ENCODE data around the gene ADCY3. TPM values are rescaled to one million over a fixed set of nuclear protein-coding genes. Genes with fewer than 3 reads are reported as not detected.

ADCY3 gene
- total RNA-seq, 1 experiment from 2014 or later: 71.1 TPM

DNA sequence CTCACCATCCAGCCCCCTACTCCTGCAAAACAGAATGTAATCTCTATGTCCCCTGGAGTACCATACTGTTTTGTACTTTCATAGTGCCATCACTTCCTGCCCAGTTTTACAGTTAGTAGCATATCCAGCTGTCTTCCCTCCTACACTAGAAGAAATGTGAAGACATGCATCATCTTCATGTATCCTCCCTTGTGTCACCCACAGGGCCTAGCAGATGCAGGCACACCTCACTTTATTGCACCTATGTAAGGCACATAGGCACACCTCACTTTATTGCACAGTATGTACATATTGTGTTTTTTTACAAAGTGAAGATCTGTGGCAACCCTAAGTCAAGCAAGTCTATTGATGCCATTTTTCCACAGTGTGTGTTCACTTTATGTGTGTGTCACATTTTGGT lies 39.7 kb upstream of the ADCY3 start:
- no peak overlapping the region for H3K4me3 ChIP-seq (replicated peaks in 1 of 2; ENCODE audit: low read depth in 1 of 2, low read length in 2 of 2)
- H3K4me1 ChIP-seq (ENCODE audit: control insufficient read depth in 1 of 2, insufficient read depth in 2 of 2, low read length in 2 of 2): no peaks in the 10 kb centered on the region
- RAD21 ChIA-PET (ENCODE audit: low non-redundant PET in 1 of 2, low total read pairs in 2 of 2, uncharacterized antibody in 2 of 2, unreplicated experiment in 2 of 2): no interaction called here
- H2AFZ ChIP-seq (ENCODE audit: low read depth, low read length, poor library complexity, severe bottlenecking): no peak overlapping the region
- H3K36me3 ChIP-seq (ENCODE audit: control insufficient read depth in 1 of 2, insufficient read depth in 2 of 2, low read length in 2 of 2): peaks cover 14 to 15% of the 10 kb centered on the region in 2 experiments; a peak in 3 of 4 replicates
- DNase-seq (ENCODE audit: low read depth, low spot score): no peak
- H4K20me1 ChIP-seq (ENCODE audit: insufficient read depth): no peaks in the 10 kb centered on the region
- BruUV-seq (replicated peaks): no TSS peak
- no peak for ATAC-seq
- no peak for TF ChIP-seq SIN3A (IDR thresholded peaks at IDR 0.05; ENCODE audit: low read depth)
- TF ChIP-seq, protein P1, sequence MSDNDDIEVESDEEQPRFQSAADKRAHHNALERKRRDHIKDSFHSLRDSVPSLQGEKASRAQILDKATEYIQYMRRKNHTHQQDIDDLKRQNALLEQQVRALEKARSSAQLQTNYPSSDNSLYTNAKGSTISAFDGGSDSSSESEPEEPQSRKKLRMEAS (IDR thresholded peaks at IDR 0.05): no peak
- peaks cover 0 to 5% of the 10 kb centered on the region in 2 experiments; a peak in 2 of 4 replicates for H3K9me3 ChIP-seq (ENCODE audit: control insufficient read depth in 1 of 2, insufficient read depth in 1 of 2, low read depth in 1 of 2, low read length in 2 of 2)
- no peak overlapping the region for H3K27ac ChIP-seq (ENCODE audit: low read depth, low read length)
- POLR2A ChIA-PET: no interaction called here
- CTCF ChIA-PET: no interaction called here
- intact Hi-C loops (cut with micrococcal nuclease): no loop called here
- H3K27me3 ChIP-seq (ENCODE audit: insufficient read depth, low read length): no peaks in the 10 kb centered on the region
- no peak overlapping the region for H3K4me2 ChIP-seq (ENCODE audit: low read length)
- H3K79me2 ChIP-seq (ENCODE audit: insufficient read depth, low read length): no peaks in the 10 kb centered on the region
- no peak overlapping the region for H3K9ac ChIP-seq (ENCODE audit: low read length)
- no peaks in the 10 kb centered on the region for H3K9me2 ChIP-seq (ENCODE audit: insufficient read depth)

DNA sequence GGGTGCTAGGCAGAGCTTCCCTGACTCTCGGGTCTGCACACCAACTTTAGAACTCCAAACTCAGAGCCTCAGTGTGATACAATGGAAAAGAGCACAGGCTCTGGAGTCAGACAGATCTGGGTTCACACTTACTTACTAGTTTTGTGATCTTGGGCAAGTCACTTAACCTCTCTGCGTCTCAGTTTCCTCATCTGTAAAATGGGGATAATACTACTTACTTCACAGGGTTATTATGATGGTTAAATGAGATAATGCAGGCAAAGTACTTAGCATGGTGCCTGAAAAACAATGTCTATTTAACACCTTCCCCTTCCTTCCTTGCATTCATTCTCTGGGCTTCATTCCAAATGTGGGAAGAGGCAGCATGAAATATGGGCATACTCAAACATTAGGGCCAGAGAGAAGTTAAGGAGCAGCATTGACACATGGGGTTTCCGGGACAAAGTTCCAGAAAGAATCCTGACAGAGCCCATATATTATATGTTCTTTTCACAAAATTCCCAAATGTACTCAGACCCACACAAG lies 38.4 kb upstream of the ADCY3 start:
- Histone ChIP-seq H3K4me3 (replicated peaks in 1 of 2; ENCODE audit: low read depth in 1 of 2, low read length in 2 of 2) (no peak overlapping the region), H3K4me1 (ENCODE audit: control insufficient read depth in 1 of 2, insufficient read depth in 2 of 2, low read length in 2 of 2) (no peaks in the 10 kb centered on the region), H3K79me2 (ENCODE audit: insufficient read depth, low read length) (no peaks in the 10 kb centered on the region), H3K36me3 (ENCODE audit: control insufficient read depth in 1 of 2, insufficient read depth in 2 of 2, low read length in 2 of 2) (peaks cover 14 to 15% of the 10 kb centered on the region in 2 experiments; a peak in 3 of 4 replicates), H3K27ac (ENCODE audit: low read depth, low read length) (no peak overlapping the region), H3K4me2 (ENCODE audit: low read length) (no peak overlapping the region), H4K20me1 (ENCODE audit: insufficient read depth) (no peaks in the 10 kb centered on the region), H3K9me3 (ENCODE audit: control insufficient read depth in 1 of 2, insufficient read depth in 1 of 2, low read depth in 1 of 2, low read length in 2 of 2) (peaks cover 0 to 5% of the 10 kb centered on the region in 2 experiments; a peak in 2 of 4 replicates), H2AFZ (ENCODE audit: low read depth, low read length, poor library complexity, severe bottlenecking) (no peak overlapping the region), H3K9me2 (ENCODE audit: insufficient read depth) (no peaks in the 10 kb centered on the region), H3K9ac (ENCODE audit: low read length) (no peak overlapping the region), H3K27me3 (ENCODE audit: insufficient read depth, low read length) (no peaks in the 10 kb centered on the region)
- ChIA-PET POLR2A (no interaction called here), CTCF (no interaction called here), RAD21 (ENCODE audit: low non-redundant PET in 1 of 2, low total read pairs in 2 of 2, uncharacterized antibody in 2 of 2, unreplicated experiment in 2 of 2) (no interaction called here)
- no TSS peak for BruUV-seq (replicated peaks)
- intact Hi-C loops (cut with micrococcal nuclease): no loop called here
- DNase-seq (ENCODE audit: low read depth, low spot score): no peak
- no peak for ATAC-seq
- TF ChIP-seq, protein P2, sequence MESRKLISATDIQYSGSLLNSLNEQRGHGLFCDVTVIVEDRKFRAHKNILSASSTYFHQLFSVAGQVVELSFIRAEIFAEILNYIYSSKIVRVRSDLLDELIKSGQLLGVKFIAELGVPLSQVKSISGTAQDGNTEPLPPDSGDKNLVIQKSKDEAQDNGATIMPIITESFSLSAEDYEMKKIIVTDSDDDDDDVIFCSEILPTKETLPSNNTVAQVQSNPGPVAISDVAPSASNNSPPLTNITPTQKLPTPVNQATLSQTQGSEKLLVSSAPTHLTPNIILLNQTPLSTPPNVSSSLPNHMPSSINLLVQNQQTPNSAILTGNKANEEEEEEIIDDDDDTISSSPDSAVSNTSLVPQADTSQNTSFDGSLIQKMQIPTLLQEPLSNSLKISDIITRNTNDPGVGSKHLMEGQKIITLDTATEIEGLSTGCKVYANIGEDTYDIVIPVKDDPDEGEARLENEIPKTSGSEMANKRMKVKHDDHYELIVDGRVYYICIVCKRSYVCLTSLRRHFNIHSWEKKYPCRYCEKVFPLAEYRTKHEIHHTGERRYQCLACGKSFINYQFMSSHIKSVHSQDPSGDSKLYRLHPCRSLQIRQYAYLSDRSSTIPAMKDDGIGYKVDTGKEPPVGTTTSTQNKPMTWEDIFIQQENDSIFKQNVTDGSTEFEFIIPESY (IDR thresholded peaks at IDR 0.05; ENCODE audit: extremely low read depth, insufficient replicate concordance, low read length): no peak
- TF ChIP-seq EZH2 (IDR thresholded peaks at IDR 0.05) (no peak), FOSL1 (IDR thresholded peaks at IDR 0.05; ENCODE audit: low read depth) (no peak), SP1 (IDR thresholded peaks at IDR 0.05; ENCODE audit: low read depth) (no peak), CBX3 (IDR thresholded peaks at IDR 0.05; ENCODE audit: low read depth) (no peak), ZNF274 (IDR thresholded peaks at IDR 0.05; ENCODE audit: low read depth, low read length) (no peak), TCF7L2 (IDR thresholded peaks at IDR 0.05; ENCODE audit: borderline replicate concordance, extremely low read depth, insufficient read depth, insufficient read length) (no peak), ELF1 (IDR thresholded peaks at IDR 0.05; ENCODE audit: borderline replicate concordance, low read depth) (no peak), POLR2AphosphoS5 (IDR thresholded peaks at IDR 0.05; ENCODE audit: low read depth, low read length) (no peak)
- TF ChIP-seq, protein P3, sequence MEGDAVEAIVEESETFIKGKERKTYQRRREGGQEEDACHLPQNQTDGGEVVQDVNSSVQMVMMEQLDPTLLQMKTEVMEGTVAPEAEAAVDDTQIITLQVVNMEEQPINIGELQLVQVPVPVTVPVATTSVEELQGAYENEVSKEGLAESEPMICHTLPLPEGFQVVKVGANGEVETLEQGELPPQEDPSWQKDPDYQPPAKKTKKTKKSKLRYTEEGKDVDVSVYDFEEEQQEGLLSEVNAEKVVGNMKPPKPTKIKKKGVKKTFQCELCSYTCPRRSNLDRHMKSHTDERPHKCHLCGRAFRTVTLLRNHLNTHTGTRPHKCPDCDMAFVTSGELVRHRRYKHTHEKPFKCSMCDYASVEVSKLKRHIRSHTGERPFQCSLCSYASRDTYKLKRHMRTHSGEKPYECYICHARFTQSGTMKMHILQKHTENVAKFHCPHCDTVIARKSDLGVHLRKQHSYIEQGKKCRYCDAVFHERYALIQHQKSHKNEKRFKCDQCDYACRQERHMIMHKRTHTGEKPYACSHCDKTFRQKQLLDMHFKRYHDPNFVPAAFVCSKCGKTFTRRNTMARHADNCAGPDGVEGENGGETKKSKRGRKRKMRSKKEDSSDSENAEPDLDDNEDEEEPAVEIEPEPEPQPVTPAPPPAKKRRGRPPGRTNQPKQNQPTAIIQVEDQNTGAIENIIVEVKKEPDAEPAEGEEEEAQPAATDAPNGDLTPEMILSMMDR (IDR thresholded peaks at IDR 0.05 in 2 of 3, conservative IDR thresholded peaks at IDR 0.05 in 1 of 3; ENCODE audit: borderline replicate concordance in 1 of 3, insufficient read depth in 1 of 3, low read depth in 2 of 3, low read length in 2 of 3): no peak

All from HCT116 (cell line).